ENCODE data around the gene FAM171A2. TPM values are rescaled to one million over a fixed set of nuclear protein-coding genes. Genes with fewer than 3 reads are reported as not detected.
A peak's percentile ranks its signal among the peaks of the same experiment; 100 is the strongest.

The FAM171A2 gene
- total and polyA plus RNA-seq, 2 of the 4 experiments (the other 2 are of a cell fraction): 3.2 to 5.9 TPM

GRCh38 chr17:44375196-44376017 is 11.8 kb upstream of the FAM171A2 start:
- dilution Hi-C loops (cut with HindIII; ENCODE audit: low sequenced_read_pairs, unreplicated experiment): no loop called here
- Histone ChIP-seq H3K56ac (ENCODE audit: extremely low read depth, insufficient read depth, low read length) (no peak overlapping the region), H3K23ac (ENCODE audit: low read depth, low read length) (no peak overlapping the region), H2BK20ac (ENCODE audit: low read depth, low read length) (no peak overlapping the region), H2AFZ (replicated peaks; ENCODE audit: low read length, poor library complexity) (peak overlapping the region; percentile 4), H4K5ac (ENCODE audit: low read depth, low read length) (no peak overlapping the region), H2AK5ac (ENCODE audit: low read depth, low read length) (no peak overlapping the region), H3K27ac (ENCODE audit: insufficient read depth, low read length) (no peak overlapping the region), H3K4me3 (ENCODE audit: insufficient read depth, low read depth, low read length) (no peak overlapping the region), H2BK5ac (ENCODE audit: low read depth, low read length, poor library complexity, severe bottlenecking) (no peak overlapping the region), H2BK15ac (ENCODE audit: low read depth, low read length) (no peak overlapping the region), H3K9ac (ENCODE audit: low read depth, low read length) (no peak overlapping the region), H4K91ac (ENCODE audit: insufficient read depth, low read depth, low read length) (no peak overlapping the region), H3K14ac (replicated peaks; ENCODE audit: low read depth, low read length) (no peak overlapping the region), H3K4me1 (ENCODE audit: control insufficient read depth, insufficient read depth, low read length) (peaks cover 2% of the 10 kb centered on the region; the same call in 1 of the 2 replicates), H3K9me1 (ENCODE audit: insufficient read depth, low read length) (0 out of 2 replicates have a peak, but pooled peaks cover 5% of the 10 kb centered on the region), H3K27me3 (ENCODE audit: control insufficient read depth, insufficient read depth, low read length) (peaks cover 20% of the 10 kb centered on the region; the same call in 1 of the 2 replicates), H3K79me1 (ENCODE audit: low read depth in 1 of 2, low read length in 2 of 2) (no peaks in the 10 kb centered on the region), H4K20me1 (ENCODE audit: insufficient read depth, low read length) (no peaks in the 10 kb centered on the region), H3K18ac (ENCODE audit: low read depth, low read length) (no peak overlapping the region), H2AK9ac (replicated peaks; ENCODE audit: low read depth, low read length, poor library complexity) (no peak overlapping the region), H4K8ac (ENCODE audit: low read depth in 2 of 2, low read length in 2 of 2) (no peak overlapping the region), H3K4ac (ENCODE audit: low read depth, low read length) (no peak overlapping the region), H3K4me2 (ENCODE audit: low read depth, low read length) (no peak overlapping the region), H3K9me3 (ENCODE audit: control insufficient read depth, insufficient read depth, low read length) (no peaks in the 10 kb centered on the region), H2BK120ac (ENCODE audit: low read depth, low read length) (no peak overlapping the region), H3K36me3 (ENCODE audit: control insufficient read depth, insufficient read depth, low read length) (no peaks in the 10 kb centered on the region)
- BruUV-seq (replicated peaks): no TSS peak
- intact Hi-C loops (cut with micrococcal nuclease): no loop called here
- 33% methylated on average over 6 of the region's 22 CpGs; no CpG with 5 or more reads in 1 of the 2 experiments for WGBS, 2 experiments (ENCODE audit: extremely low coverage in 2 of 2, insufficient read length in 1 of 2)
- POLR2A ChIA-PET (ENCODE audit: unreplicated experiment): no interaction called here
- in situ Hi-C loops (cut with MboI; ENCODE audit: low sequenced_read_pairs): no loop called here
- ATAC-seq (ENCODE audit: low read depth) (no peak), DNase-seq (no peak)
- CTCF ChIA-PET: interaction anchor here (0.6 to 1.5 kb wide), 4 partner anchors 9 to 71 kb away, joined by 4 to 10 read pairs (median 5); partner anchors contain the start of gene FAM171A2
- no peak for TF ChIP-seq MXI1 (IDR thresholded peaks at IDR 0.05; ENCODE audit: borderline replicate concordance, low read depth, low read length)
- no peak for TF ChIP-seq FOS (IDR thresholded peaks at IDR 0.05; ENCODE audit: low read depth, low read length)
- TF ChIP-seq RCOR1 (IDR thresholded peaks at IDR 0.05; ENCODE audit: insufficient replicate concordance, low read length): no peak
- TF ChIP-seq CHD1 (IDR thresholded peaks at IDR 0.05; ENCODE audit: low read depth, low read length): no peak
- TF ChIP-seq MAZ (IDR thresholded peaks at IDR 0.05; ENCODE audit: borderline replicate concordance, low read depth, low read length): no peak
- TF ChIP-seq BHLHE40 (IDR thresholded peaks at IDR 0.05; ENCODE audit: low read depth, low read length): no peak
- TF ChIP-seq RFX5 (IDR thresholded peaks at IDR 0.05; ENCODE audit: low read depth, low read length): no peak
- no peak for TF ChIP-seq ELK1 (IDR thresholded peaks at IDR 0.05; ENCODE audit: borderline replicate concordance, low read depth, low read length)
- no peak for TF ChIP-seq NFE2L2 (IDR thresholded peaks at IDR 0.05; ENCODE audit: low read depth, low read length)
- no peak for TF ChIP-seq SMC3 (IDR thresholded peaks at IDR 0.05; ENCODE audit: low read depth, low read length)
- TF ChIP-seq CTCF (conservative IDR thresholded peaks at IDR 0.05; ENCODE audit: low read depth, low read length): no peak
- no peak for TF ChIP-seq CEBPB (IDR thresholded peaks at IDR 0.05; ENCODE audit: low read depth, low read length)
- TF ChIP-seq MAFK (IDR thresholded peaks at IDR 0.05; ENCODE audit: low read depth, low read length): no peak
- no peak for TF ChIP-seq USF2 (IDR thresholded peaks at IDR 0.05; ENCODE audit: low read depth, low read length)

Measured in IMR-90 (cell line).